WTC11 (cell line): ENCODE measurements around the gene MAP4K4. TPM values are rescaled to one million over a fixed set of nuclear protein-coding genes. Genes with fewer than 3 reads are reported as not detected.

Source experiments
- ATAC-seq: fragments of 200-7000 bp; cut with Tn5 transposase; 2 replicates; pipeline ENCODE4 v1.10.0; 2021; ENCODE audit warnings: mild to moderate bottlenecking, moderate library complexity
- CTCF ChIA-PET: fragments of 300-600 bp; sonication (Branson Sonifier 250); formaldehyde crosslinking; loops from one replicate; lab custom pipeline; 2021; ENCODE audit warnings: antibody characterized with exemption; lab: Charles Lee
- POLR2A ChIA-PET: fragments of 350-600 bp; sonication (Branson Sonifier 250); formaldehyde crosslinking; loops from one replicate; lab custom pipeline; 2021; ENCODE audit warnings: antibody characterized with exemption; lab: Charles Lee
- DNase-seq: peaks from one replicate; pipeline ENCODE4 v3.0.0; 2021; ENCODE audit warnings: low spot score
- H3K27ac Mint-ChIP-seq: 2 replicates; pipeline ENCODE4 v1.8.0; 2021; ENCODE audit warnings: mixed read lengths
- H3K27me3 Mint-ChIP-seq: 2 replicates; pipeline ENCODE4 v1.8.0; 2021; ENCODE audit warnings: low read depth, mild to moderate bottlenecking, moderate library complexity, mixed read lengths
- H3K36me3 Mint-ChIP-seq: 2 replicates; pipeline ENCODE4 v1.8.0; 2021; ENCODE audit warnings: mixed read lengths
- H3K4me1 Mint-ChIP-seq: 2 replicates; pipeline ENCODE4 v1.8.0; 2022; ENCODE audit warnings: mixed read lengths
- H3K4me3 Mint-ChIP-seq: 2 replicates; pipeline ENCODE4 v1.8.0; 2021; ENCODE audit warnings: mild to moderate bottlenecking, moderate library complexity, mixed read lengths
- H3K9me3 Mint-ChIP-seq: 2 replicates; pipeline ENCODE4 v1.8.0; 2021; ENCODE audit warnings: mixed read lengths
- ATF2 ChIP-seq: sonication (generic); formaldehyde crosslinking; IDR thresholded peaks from 2 replicates; pipeline ENCODE4 v1.8.1; 2022; ENCODE audit warnings: low read depth, missing genetic modification reagents, borderline replicate concordance
- CREM ChIP-seq: sonication (generic); formaldehyde crosslinking; IDR thresholded peaks from 2 replicates; pipeline ENCODE4 v1.8.1; 2022; ENCODE audit warnings: mild to moderate bottlenecking, missing genetic modification reagents, moderate library complexity
- JAZF1 ChIP-seq: fragments of 250-450 bp; sonication (Bioruptor Pico); IDR thresholded peaks from 2 replicates; pipeline ENCODE4 v1.9.0; 2021; ENCODE audit warnings: moderate library complexity, mild to moderate bottlenecking, inconsistent platforms
- JUN ChIP-seq: sonication (generic); formaldehyde crosslinking; IDR thresholded peaks from 2 replicates; pipeline ENCODE4 v1.8.0; 2023; ENCODE audit warnings: mild to moderate bottlenecking, missing genetic modification reagents
- MXD4 ChIP-seq: fragments of 250-450 bp; sonication (Bioruptor Pico); IDR thresholded peaks from 2 replicates; pipeline ENCODE4 v1.8.0; 2021; ENCODE audit warnings: mild to moderate bottlenecking, moderate library complexity, borderline replicate concordance
- NFATC4 ChIP-seq: fragments of 250-450 bp; sonication (Bioruptor Pico); IDR thresholded peaks from 2 replicates; pipeline ENCODE4 v1.9.0; 2021; ENCODE audit warnings: mild to moderate bottlenecking
- NFYB ChIP-seq: sonication (generic); formaldehyde crosslinking; conservative IDR thresholded peaks from 2 replicates; pipeline ENCODE4 v1.8.0; 2022; ENCODE audit warnings: low read depth, missing genetic modification reagents
- PREB ChIP-seq: sonication (generic); formaldehyde crosslinking; IDR thresholded peaks from 2 replicates; pipeline ENCODE4 v1.8.1; 2022; ENCODE audit warnings: mild to moderate bottlenecking, missing genetic modification reagents, moderate library complexity, borderline replicate concordance
- PRRX2 ChIP-seq: fragments of 250-450 bp; sonication (Bioruptor Pico); IDR thresholded peaks from 2 replicates; pipeline ENCODE4 v1.8.0; 2021; ENCODE audit warnings: mild to moderate bottlenecking
- SMAD4 ChIP-seq: sonication (generic); formaldehyde crosslinking; IDR thresholded peaks from 2 replicates; pipeline ENCODE4 v1.8.0; 2022; ENCODE audit warnings: mild to moderate bottlenecking, missing genetic modification reagents
- ZNF232 ChIP-seq: sonication (generic); formaldehyde crosslinking; IDR thresholded peaks from 2 replicates; pipeline ENCODE4 v1.8.0; 2022; ENCODE audit warnings: mild to moderate bottlenecking, missing genetic modification reagents
- total RNA-seq: library from RNA; stranded (reverse); gene quantifications from 3 replicates; pipeline ENCODE4 v1.2.3, GENCODE V29; 2021
- TF ChIP-seq, protein P1 (sequence below): sonication (generic); formaldehyde crosslinking; IDR thresholded peaks from 2 replicates; pipeline ENCODE4 v1.8.1; 2023; ENCODE audit warnings: mild to moderate bottlenecking, moderate library complexity, missing genetic modification reagents
- TF ChIP-seq, protein P2 (sequence below): sonication (generic); formaldehyde crosslinking; IDR thresholded peaks from 2 replicates; pipeline ENCODE4 v1.8.1; 2022; ENCODE audit warnings: mild to moderate bottlenecking, moderate library complexity, missing genetic modification reagents
- TF ChIP-seq, protein P3 (sequence below): sonication (generic); formaldehyde crosslinking; IDR thresholded peaks from 2 replicates; pipeline ENCODE4 v1.8.1; 2023; ENCODE audit warnings: mild to moderate bottlenecking, missing genetic modification reagents, borderline replicate concordance

The MAP4K4 gene
- total RNA-seq, 1 experiment from 2014 or later, result 112 TPM

GRCh38 chr2:101781791-101782426, 84.4 kb downstream of the MAP4K4 start (continued):
- no peak for TF ChIP-seq JAZF1 (CRISPR knock-in tag)

DNA sequence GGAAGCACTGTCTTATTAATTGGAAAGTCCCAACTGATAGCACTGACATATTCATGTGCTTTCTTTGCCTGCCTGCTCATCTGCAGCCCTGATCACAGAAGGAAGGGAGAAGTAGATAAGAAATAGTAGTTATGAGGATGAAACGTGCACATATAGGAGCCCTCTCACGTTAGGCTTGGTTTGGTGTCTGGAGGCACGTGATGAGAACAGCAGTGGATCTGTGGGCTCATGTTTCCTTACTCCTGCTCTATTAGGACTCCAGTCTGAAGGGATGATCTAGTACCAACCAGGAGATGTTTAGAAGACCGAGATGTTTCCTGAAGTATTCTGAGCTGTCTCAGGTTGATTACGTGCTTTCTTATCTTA, 84.9 kb downstream of the MAP4K4 start:
- H3K4me1 Mint-ChIP-seq, result peaks cover 79% of the 10 kb centered on the region
- POLR2A ChIA-PET, result no interaction called here
- no peaks in the 10 kb centered on the region for H3K27me3 Mint-ChIP-seq
- no peak overlapping the region for H3K4me3 Mint-ChIP-seq
- no peak for DNase-seq
- ATAC-seq, result no peak
- no peaks in the 10 kb centered on the region for H3K36me3 Mint-ChIP-seq
- TF ChIP-seq PRRX2 (CRISPR knock-in tag) (no peak), JUN (CRISPR knock-in tag) (no peak)
- TF ChIP-seq, all 79 proteins: peak for 0
- Mint-ChIP-seq H3K27ac (no peak overlapping the region), H3K9me3 (no peaks in the 10 kb centered on the region)
- CTCF ChIA-PET, result interaction anchor here (3.6 kb wide), 1 partner anchor 11 kb away, joined by 17 read pairs; no protein-coding TSS in a partner anchor

DNA sequence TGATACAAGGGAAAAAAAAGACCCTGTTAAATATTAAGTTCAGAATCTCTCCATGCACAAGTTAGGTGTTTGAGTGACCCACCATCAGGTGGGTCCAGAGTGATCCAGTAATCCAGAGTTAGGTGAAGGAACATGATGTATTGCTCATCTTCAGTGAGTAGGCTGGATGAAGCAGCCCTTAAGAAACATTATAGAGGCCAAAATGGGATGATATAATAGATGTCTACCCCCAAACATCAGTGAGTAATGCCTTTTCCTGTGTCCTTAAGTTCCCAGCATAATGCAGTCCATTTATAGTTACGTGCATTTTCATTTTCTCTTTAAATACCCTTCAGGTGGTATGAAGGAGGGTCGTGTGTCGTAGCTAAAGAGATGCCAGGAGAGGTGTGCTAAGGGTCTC, 89.6 kb downstream of the MAP4K4 start:
- no peaks in the 10 kb centered on the region for H3K9me3 Mint-ChIP-seq
- H3K27me3 Mint-ChIP-seq, result no peaks in the 10 kb centered on the region
- peaks cover 42% of the 10 kb centered on the region for H3K4me1 Mint-ChIP-seq
- CTCF ChIA-PET, result interaction anchor here (1.5 kb wide), 1 partner anchor 20 kb away, joined by 3 read pairs; no protein-coding TSS in a partner anchor
- H3K4me3 Mint-ChIP-seq, result no peak overlapping the region
- peaks cover 8% of the 10 kb centered on the region; the same call in 1 of the 2 replicates for H3K36me3 Mint-ChIP-seq
- no peak for TF ChIP-seq ATF2 (CRISPR knock-in tag)
- TF ChIP-seq, protein P1, sequence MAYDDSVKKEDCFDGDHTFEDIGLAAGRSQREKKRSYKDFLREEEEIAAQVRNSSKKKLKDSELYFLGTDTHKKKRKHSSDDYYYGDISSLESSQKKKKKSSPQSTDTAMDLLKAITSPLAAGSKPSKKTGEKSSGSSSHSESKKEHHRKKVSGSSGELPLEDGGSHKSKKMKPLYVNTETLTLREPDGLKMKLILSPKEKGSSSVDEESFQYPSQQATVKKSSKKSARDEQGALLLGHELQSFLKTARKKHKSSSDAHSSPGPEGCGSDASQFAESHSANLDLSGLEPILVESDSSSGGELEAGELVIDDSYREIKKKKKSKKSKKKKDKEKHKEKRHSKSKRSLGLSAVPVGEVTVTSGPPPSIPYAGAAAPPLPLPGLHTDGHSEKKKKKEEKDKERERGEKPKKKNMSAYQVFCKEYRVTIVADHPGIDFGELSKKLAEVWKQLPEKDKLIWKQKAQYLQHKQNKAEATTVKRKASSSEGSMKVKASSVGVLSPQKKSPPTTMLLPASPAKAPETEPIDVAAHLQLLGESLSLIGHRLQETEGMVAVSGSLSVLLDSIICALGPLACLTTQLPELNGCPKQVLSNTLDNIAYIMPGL, result no peak
- TF ChIP-seq SMAD4 (CRISPR knock-in tag), result no peak
- TF ChIP-seq JUN (CRISPR knock-in tag), result no peak
- TF ChIP-seq ZNF232 (CRISPR knock-in tag), result no peak
- no peak for TF ChIP-seq PREB
- TF ChIP-seq NFATC4 (CRISPR knock-in tag), result no peak
- no peak for TF ChIP-seq MXD4 (CRISPR knock-in tag)
- TF ChIP-seq CREM (CRISPR knock-in tag), result no peak
- TF ChIP-seq, protein P2, sequence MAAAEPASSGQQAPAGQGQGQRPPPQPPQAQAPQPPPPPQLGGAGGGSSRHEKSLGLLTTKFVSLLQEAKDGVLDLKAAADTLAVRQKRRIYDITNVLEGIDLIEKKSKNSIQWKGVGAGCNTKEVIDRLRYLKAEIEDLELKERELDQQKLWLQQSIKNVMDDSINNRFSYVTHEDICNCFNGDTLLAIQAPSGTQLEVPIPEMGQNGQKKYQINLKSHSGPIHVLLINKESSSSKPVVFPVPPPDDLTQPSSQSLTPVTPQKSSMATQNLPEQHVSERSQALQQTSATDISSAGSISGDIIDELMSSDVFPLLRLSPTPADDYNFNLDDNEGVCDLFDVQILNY (CRISPR knock-in tag), result no peak
- TF ChIP-seq, protein P3, sequence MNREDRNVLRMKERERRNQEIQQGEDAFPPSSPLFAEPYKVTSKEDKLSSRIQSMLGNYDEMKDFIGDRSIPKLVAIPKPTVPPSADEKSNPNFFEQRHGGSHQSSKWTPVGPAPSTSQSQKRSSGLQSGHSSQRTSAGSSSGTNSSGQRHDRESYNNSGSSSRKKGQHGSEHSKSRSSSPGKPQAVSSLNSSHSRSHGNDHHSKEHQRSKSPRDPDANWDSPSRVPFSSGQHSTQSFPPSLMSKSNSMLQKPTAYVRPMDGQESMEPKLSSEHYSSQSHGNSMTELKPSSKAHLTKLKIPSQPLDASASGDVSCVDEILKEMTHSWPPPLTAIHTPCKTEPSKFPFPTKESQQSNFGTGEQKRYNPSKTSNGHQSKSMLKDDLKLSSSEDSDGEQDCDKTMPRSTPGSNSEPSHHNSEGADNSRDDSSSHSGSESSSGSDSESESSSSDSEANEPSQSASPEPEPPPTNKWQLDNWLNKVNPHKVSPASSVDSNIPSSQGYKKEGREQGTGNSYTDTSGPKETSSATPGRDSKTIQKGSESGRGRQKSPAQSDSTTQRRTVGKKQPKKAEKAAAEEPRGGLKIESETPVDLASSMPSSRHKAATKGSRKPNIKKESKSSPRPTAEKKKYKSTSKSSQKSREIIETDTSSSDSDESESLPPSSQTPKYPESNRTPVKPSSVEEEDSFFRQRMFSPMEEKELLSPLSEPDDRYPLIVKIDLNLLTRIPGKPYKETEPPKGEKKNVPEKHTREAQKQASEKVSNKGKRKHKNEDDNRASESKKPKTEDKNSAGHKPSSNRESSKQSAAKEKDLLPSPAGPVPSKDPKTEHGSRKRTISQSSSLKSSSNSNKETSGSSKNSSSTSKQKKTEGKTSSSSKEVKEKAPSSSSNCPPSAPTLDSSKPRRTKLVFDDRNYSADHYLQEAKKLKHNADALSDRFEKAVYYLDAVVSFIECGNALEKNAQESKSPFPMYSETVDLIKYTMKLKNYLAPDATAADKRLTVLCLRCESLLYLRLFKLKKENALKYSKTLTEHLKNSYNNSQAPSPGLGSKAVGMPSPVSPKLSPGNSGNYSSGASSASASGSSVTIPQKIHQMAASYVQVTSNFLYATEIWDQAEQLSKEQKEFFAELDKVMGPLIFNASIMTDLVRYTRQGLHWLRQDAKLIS (CRISPR knock-in tag), result no peak
- TF ChIP-seq NFYB (CRISPR knock-in tag), result no peak
- H3K27ac Mint-ChIP-seq, result no peak overlapping the region
- no peak for DNase-seq
- POLR2A ChIA-PET, result interaction anchor here (0.6 kb wide), 1 partner anchor 10 kb away, joined by 4 read pairs; no protein-coding TSS in a partner anchor
- ATAC-seq, result no peak
